PFSK-1 (cell line): ENCODE data around the gene ZNF426.

ENCODE experiments used
- FOXP2 ChIP-seq: optimal IDR thresholded peaks from 2 replicates; pipeline ENCODE3; 2011; ENCODE audit warnings: borderline replicate concordance, control low read depth, inconsistent platforms; ENCODE audit not compliant: insufficient read depth; ENCODE audit errors: extremely low read length, extremely low read depth
- POLR2AphosphoS5 ChIP-seq: IDR thresholded peaks from 2 replicates; pipeline ENCODE4 v1.6.1; 2012; ENCODE audit warnings: low read depth, mild to moderate bottlenecking, control low read depth, low read length, moderate library complexity
- SIN3A ChIP-seq: IDR thresholded peaks from 2 replicates; pipeline ENCODE4 v1.6.1; 2012; ENCODE audit warnings: mild to moderate bottlenecking, low read length, moderate library complexity, borderline replicate concordance; ENCODE audit not compliant: insufficient read depth
- TAF1 ChIP-seq: IDR thresholded peaks from 2 replicates; pipeline ENCODE4 v1.6.1; 2012; ENCODE audit warnings: low read length, control low read depth, borderline replicate concordance; ENCODE audit not compliant: insufficient read depth
- TF ChIP-seq, protein P1 (sequence below), 2 experiments: IDR thresholded peaks; 2 replicates each; pipeline versions ENCODE4 v1.6.1 to v1.8.0; 2011 to 2012; ENCODE audit warnings: low read depth in 2 of 2, low read length in 2 of 2, control low read depth in 1 of 2, inconsistent platforms in 1 of 2, mild to moderate bottlenecking in 1 of 2, moderate library complexity in 1 of 2; ENCODE audit not compliant: insufficient read depth in 1 of 2

The ZNF426 gene

DNA sequence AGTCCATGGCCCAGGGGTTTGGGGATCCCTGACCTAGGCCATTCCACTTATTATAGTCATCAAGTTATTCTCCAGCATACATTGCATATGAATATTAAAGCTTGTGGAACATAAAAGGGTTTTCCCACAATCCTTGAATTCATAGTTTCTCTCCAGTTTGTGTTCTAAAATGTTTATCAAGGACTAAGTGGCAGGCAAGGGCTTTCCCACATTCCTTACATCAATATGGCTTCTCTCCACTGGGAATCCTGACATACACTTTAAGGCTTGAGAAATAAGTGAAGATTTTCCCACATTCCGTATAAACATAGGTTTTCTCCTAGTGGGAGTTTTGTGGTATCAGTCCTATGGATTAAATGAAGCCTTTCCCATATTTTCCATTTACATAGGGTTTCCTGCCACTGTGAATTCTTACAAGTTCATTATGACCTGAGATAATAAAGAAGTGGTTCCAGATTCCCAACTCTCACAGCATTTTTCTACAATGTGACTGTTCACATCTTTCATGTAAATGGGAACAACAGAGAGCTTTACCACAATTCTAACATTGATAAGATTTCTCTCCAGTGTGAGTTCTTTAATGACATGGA is 14.5 kb downstream of the ZNF426 start:
- no peak for TF ChIP-seq SIN3A
- TF ChIP-seq TAF1 = no peak
- TF ChIP-seq FOXP2 = no peak
- TF ChIP-seq, protein P1, sequence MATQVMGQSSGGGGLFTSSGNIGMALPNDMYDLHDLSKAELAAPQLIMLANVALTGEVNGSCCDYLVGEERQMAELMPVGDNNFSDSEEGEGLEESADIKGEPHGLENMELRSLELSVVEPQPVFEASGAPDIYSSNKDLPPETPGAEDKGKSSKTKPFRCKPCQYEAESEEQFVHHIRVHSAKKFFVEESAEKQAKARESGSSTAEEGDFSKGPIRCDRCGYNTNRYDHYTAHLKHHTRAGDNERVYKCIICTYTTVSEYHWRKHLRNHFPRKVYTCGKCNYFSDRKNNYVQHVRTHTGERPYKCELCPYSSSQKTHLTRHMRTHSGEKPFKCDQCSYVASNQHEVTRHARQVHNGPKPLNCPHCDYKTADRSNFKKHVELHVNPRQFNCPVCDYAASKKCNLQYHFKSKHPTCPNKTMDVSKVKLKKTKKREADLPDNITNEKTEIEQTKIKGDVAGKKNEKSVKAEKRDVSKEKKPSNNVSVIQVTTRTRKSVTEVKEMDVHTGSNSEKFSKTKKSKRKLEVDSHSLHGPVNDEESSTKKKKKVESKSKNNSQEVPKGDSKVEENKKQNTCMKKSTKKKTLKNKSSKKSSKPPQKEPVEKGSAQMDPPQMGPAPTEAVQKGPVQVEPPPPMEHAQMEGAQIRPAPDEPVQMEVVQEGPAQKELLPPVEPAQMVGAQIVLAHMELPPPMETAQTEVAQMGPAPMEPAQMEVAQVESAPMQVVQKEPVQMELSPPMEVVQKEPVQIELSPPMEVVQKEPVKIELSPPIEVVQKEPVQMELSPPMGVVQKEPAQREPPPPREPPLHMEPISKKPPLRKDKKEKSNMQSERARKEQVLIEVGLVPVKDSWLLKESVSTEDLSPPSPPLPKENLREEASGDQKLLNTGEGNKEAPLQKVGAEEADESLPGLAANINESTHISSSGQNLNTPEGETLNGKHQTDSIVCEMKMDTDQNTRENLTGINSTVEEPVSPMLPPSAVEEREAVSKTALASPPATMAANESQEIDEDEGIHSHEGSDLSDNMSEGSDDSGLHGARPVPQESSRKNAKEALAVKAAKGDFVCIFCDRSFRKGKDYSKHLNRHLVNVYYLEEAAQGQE (IDR thresholded peaks at IDR 0.05; ENCODE audit: insufficient read depth in 1 of 2, low read depth in 2 of 2, low read length in 2 of 2) = no peak
- no peak for TF ChIP-seq POLR2AphosphoS5

DNA sequence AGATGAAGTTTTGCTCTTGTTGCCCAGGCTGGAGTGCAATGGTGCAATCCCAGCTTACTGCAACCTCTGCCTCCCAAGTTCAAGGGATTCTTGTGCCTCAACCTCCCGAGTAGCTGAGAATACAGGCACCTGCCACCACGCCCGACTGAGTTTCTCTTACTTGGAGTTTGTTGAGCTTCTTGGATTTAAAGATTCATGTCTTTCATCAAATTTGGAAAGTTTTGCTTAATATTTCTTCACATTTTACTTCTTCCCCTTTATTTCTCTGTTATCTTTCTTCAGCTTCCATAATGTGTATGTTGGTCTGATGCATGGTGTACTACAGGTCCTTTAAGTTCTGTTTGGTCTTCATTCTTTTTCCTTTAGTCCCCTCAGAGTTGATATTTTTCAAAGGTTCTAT is 31.2 kb downstream of the ZNF426 start:
- no peak for TF ChIP-seq SIN3A

DNA sequence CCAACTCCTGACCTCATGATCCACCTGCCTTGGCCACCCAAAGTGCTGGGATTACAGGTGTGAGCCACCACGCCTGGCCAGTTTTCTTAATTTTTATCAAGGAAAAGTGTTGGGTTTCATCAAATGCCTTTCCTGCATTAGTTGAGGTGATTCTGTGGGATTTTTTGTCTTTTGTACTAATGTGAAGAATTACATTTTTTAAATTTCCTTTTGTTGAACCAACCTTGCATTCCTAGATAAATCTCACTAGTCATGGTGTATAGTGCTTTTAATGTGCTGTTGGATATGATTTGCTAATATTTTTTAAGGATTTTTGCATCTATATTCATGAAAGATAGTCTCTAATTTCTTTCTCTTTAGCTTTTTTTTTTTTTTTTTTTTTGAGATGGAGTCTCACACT is 37.6 kb downstream of the ZNF426 start:
- TF ChIP-seq, protein P1 (IDR thresholded peaks at IDR 0.05; ENCODE audit: insufficient read depth in 1 of 2, low read depth in 2 of 2, low read length in 2 of 2) = no peak
- no peak for TF ChIP-seq SIN3A
- TF ChIP-seq POLR2AphosphoS5 = no peak
- no peak for TF ChIP-seq TAF1
- no peak for TF ChIP-seq FOXP2

DNA sequence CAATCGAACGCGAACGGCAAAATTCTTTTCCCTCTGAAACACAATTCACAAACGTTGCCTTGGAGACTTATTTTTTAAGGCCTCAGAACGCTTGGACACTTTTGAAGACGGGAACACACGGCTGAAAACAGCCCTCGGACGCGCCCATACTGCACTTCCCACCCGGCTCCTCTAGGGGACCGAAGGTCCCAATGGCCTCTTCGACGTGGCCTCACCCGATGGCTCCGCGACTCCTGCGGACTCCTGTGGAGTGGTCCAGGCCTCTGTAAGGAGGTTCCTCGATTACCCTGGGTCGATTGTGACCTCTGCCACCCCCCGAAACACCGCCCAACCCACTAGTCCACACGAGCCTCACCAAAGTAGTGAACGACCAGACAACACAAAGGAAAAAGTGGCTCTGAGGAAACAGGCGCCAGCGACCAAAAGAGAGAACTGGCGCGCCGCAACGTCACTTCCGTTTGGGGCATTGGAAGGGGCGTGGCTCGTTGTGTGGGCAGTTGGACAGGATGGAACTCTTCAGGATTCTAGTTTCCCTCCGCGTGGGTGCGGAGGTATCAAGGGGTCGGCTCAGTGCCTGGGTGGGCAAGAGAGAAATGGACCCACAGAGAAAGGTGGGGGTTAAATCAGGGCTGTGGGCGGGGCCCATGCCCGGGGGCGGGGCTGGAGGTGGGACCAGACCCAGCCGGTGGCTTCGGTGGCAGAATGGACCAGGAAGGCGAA is 40.1 kb downstream of the ZNF426 start, which contains the start of gene ZNF560:
TSS of gene ZNF560 (minus strand) at position 434 of the 720 bp plus-strand sequence. CDS start 23,303 bp downstream, outside the sequence.
- TF ChIP-seq POLR2AphosphoS5 (no peak), SIN3A (no peak)

DNA sequence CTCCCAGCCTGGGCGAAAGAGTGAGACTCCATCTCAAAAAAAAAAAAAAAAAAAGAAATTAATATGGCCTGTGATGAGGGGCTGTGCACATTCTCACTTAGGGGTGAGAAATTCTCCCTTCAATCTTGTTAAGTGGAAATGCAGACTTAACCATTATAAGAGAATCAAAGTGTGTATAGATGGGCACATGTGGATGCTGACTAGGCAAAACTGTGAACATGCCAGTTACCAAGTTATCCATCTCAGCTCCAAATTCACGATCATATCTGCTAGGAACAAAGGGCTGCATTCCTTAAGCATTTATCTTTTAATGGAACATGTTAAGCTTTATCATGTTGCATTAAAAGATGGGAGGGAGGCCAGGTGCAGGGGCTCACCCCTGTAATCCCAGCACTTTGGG is 44.3 kb downstream of the ZNF426 start:
- TF ChIP-seq, protein P1 (IDR thresholded peaks at IDR 0.05; ENCODE audit: insufficient read depth in 1 of 2, low read depth in 2 of 2, low read length in 2 of 2) = no peak
- TF ChIP-seq SIN3A (no peak), POLR2AphosphoS5 (no peak), FOXP2 (no peak), TAF1 (no peak)

DNA sequence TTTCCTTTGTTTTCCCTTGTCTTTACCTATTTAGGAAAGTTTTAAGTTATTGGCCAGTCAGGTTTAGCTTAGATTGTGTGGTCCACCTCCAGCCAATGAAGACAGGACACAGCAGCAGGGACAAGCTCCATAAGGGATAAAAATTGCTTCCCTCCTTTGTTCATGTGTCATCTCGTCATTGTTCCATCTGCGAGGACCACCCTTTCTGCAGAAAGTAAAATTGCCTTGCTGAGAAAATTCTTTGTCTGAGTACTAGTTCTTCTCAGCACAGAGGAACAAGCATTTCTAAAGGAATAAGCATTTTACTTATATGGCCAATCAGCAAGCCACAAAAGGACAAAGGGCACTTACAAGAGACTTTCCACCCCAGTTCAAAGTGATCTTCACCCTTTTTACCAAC is 51.4 kb downstream of the ZNF426 start:
- TF ChIP-seq FOXP2 = no peak
- TF ChIP-seq, protein P1 (IDR thresholded peaks at IDR 0.05; ENCODE audit: insufficient read depth in 1 of 2, low read depth in 2 of 2, low read length in 2 of 2) = no peak
- no peak for TF ChIP-seq SIN3A
- TF ChIP-seq POLR2AphosphoS5 = no peak
- TF ChIP-seq TAF1 = no peak
